ENCODE data around the gene SLC3A2.
"Not testable (repeated sequence)": the region's sequence is repeated elsewhere in the genome, so short reads cannot be mapped to it uniquely, and the experiment has no call there.

The SLC3A2 gene

DNA sequence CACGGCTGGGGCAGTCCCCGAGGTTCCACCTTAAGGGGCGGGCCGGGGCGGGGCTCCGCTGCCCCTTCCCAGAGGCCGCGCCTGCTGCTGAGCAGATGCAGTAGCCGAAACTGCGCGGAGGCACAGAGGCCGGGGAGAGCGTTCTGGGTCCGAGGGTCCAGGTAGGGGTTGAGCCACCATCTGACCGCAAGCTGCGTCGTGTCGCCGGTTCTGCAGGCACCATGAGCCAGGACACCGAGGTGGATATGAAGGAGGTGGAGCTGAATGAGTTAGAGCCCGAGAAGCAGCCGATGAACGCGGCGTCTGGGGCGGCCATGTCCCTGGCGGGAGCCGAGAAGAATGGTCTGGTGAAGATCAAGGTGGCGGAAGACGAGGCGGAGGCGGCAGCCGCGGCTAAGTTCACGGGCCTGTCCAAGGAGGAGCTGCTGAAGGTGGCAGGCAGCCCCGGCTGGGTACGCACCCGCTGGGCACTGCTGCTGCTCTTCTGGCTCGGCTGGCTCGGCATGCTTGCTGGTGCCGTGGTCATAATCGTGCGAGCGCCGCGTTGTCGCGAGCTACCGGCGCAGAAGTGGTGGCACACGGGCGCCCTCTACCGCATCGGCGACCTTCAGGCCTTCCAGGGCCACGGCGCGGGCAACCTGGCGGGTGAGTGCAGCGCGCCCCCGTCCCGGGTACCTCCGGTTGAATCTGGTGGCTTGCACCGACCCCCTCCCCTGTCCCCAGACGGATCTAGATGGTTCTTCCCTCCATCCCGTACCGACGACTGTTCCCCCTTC, at the start of gene SLC3A2:
Gene SLC3A2, plus strand, starts transcription at position 94 of the 776 bp plus-strand sequence. Its CDS starts 128 bp downstream, at position 222.
- DNase-seq, result peak; percentile 82

GRCh38 chr11:62830904-62831519, 49.7 kb upstream of the SLC3A2 start:
- no peak for DNase-seq

- peak; percentile 97 for DNase-seq
Observed at GRCh38 chr11:62831520-62832335, 49.0 kb upstream of the SLC3A2 start, which contains the start of gene STX5. Gene STX5 (minus strand): TSS chr11:62832051. CDS start chr11:62831243, 808 bp downstream.

DNA sequence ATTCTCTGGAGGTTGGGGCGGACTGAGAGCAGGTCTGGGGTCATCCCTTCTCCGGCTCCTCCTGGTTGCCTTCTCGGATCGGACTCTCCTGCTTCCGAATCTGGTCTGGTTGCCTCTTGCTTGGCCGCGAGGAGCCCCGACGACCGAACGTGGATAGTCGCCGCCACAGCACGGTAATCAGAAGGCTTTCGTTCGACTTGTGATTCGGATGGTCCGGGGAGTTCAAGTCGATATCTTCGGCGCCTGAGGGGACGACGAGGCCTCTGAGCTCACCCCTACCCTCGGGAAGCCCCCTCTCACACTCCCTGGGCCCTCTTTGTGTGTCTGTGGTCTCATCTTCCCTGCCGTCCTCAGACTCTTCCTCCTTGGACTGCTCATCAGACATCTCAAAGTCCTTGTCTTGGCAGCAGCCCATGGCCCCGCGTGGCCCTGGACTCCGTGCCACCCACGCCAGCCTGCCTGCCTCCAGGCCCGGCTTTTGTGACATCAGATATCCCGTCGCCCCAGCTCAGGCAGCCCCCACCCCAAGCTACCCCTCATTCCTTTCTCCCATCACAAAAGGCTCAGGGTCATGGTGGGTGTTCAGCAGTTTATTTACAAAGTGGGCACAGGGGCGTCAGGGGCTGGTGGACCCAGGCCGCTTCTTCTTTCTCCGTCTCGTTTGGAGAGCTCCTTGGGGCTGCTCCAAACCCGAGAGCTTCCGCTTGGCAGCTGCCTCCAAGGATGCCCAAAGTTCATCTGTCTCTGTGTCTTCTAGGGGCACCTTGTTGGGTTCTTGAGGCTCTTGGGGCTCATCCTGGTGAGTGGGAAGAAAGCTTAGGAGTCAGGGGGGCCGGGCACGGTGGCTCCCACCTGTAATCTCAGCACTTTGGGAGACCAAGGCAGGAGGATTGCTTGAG, 48.1 kb upstream of the SLC3A2 start, which contains the start of gene TEX54:
Gene TEX54, minus strand, starts transcription at position 506 of the 899 bp plus-strand sequence.
- no peak for DNase-seq

- DNase-seq, result no peak
Observed at GRCh38 chr11:62835336-62835735, 45.4 kb upstream of the SLC3A2 start.

GRCh38 chr11:62839050-62839945, 41.4 kb upstream of the SLC3A2 start, which contains the start of gene WDR74:
Gene WDR74 (minus strand): TSS chr11:62839590. CDS start chr11:62839570, 20 bp downstream.
- peak; percentile 94 for DNase-seq

GRCh38 chr11:62840721-62841360, 39.9 kb upstream of the SLC3A2 start:
- DNase-seq, result peak; percentile 98

GRCh38 chr11:62841361-62842170, 39.1 kb upstream of the SLC3A2 start:
- DNase-seq, result peak; percentile 100

- DNase-seq, result no peak
Observed at GRCh38 chr11:62842171-62842741, 38.4 kb upstream of the SLC3A2 start.

DNA sequence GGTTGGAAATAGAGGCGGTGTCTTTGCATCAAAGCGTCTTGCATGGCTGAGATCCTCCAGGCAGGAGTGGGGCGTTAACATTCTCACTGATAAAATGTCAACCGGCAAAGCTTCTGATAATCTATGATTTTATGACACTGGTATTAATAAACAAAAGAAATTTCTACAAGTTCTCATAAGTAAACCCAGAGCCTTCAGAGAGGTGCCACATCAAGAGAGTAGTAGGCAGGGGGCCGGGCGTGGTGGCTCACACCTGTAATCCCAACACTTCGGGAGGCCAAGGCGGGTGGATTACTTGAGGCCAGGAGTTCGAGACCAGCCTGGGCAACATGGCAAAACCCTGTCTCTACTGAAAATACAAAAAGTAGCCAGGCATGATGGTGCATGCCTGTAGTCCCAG, 37.8 kb upstream of the SLC3A2 start:
- not testable (repeated sequence) for DNase-seq

- no peak for DNase-seq
Observed at GRCh38 chr11:62843466-62843865, 37.2 kb upstream of the SLC3A2 start.

DNA sequence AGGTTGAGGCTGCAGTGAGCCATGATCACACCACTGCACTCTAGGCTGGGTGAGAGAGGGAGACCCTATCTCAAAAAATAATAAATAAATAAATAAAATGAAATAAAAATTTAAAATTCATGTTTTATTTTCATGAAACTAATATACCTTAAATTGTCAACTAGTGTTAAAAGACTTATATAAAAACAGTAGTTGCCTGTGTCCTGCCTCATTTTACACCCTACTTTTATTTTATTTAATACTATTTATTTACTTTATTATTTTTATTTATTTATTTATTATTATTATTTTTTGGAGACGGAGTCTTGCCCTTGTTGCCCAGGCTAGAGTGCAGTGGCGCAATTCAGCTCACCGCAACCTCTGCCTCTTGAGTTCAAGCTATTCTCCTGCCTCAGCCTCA, 36.5 kb upstream of the SLC3A2 start:
- no peak for DNase-seq

DNA sequence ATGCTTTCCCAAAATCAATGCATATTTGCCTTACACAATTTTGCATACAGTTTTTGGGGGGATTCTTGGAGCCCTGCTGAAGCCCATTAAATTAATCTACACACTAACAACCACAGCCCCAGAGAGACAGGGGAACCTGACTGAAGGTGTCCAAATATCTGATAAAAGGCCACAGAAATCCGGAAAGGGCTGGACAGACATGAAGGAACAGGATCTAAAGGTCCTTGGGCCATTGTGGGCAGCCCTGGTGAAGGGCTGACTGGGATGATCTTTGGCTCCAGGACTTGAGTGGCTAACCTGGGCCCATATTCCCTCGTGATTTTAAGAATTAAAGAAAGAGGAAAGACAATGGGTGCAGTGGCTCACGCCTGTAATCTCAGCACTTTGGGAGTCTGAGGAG, 34.5 kb upstream of the SLC3A2 start:
- no peak for DNase-seq

DNA sequence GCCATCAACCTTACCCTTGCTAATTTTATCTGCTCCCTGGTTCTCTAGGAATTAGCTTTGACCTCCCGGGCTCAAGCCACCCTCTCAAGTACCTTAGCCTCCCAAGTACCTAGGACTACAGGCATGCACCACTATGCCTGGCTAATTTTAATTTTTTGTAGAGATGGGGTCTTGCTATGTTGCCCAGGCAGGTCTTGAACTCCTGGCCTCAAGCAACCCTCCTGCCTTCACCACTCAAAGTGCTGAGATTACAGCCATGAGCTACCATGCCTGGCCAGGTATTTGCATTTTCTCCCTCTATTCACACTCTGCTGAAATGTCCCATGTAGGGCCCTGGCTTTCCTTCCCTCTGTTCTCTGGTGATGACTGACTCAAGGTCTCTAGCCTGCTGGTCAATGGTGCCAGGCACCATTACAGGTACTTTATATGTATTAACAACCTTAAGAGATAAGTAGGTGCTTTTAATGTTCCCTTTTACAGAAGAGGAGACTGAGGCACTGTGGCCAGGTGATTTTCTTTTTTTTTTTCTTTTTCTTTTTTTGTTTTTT, 32.9 kb upstream of the SLC3A2 start:
- DNase-seq, result no peak

DNA sequence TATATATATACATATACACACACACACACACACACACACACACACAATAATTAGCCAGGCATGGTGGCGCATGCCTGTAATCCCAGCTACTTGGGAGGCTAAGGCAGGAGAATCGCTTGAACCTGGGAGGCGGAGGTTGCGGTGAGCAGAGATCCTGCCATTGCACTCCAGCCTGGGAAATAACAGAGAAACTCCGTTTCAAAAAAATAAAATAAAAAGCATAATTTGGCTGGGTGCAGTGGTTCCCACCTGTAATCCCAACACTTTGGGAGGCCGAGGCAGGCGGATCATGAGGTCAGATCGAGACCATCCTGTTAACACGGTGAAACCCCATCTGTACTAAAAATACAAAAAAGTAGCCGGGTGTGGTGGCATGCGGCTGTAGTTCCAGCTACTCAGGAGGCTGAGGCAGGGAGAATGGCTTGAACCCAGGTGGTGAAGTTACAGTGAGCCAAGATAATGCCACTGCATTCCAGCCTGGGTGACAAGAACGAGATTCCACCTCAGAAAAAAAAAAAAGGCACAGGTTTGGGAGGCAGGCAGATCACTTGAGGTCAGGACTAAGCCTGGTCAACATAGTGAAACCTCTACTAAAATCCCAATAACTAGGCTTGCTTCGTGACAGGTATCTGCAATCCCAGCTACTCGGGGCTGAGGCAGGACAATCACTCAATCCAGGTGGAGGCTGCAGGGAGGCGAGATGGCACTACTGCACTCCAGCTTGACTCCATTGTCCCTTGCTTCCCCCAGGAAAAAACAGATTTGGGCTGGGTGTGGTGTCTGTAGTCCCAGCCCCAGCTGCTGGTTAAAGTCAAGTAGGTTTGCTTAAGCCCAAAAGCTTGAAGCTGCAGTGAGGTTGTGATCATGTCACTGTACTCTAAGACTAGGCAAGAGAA, 29.5 kb upstream of the SLC3A2 start:
- no peak for DNase-seq

GRCh38 chr11:62851807-62852522, 28.7 kb upstream of the SLC3A2 start:
- DNase-seq, result no peak

DNA sequence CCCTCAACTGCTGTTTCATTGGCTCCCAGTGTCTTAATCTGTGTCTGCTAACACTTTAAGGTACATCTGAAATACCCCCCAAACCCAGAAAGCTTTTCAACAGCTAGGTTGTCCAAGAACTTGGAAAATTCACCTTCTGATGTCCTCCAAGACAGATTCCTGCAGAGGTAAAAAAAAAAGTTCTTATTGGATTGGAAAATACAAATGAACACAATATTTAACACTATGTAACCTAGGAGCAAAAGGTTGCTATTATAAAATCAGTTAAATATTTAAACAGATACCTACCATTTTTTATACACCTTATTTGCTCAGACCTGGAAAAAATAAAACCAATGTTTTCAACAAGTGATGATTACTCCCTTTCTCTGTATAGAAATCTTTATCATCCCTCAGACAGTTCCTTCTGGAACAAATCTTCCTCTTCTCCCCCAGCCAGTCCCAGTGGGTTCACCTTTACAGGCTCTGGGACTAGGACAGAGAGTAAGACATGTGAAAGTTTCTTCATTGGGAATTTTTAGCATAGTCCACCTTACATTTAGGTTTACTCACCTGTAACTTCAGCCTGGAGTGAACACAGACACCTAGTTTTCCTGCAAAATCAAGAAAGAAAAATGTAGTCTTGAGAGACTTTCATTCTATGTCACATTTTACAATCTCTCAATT, 28.0 kb upstream of the SLC3A2 start:
- DNase-seq, result no peak
